Esophagus squamous epithelium (tissue), 4 donors: ENCODE data around the gene NR2E1.

Experiments
- POLR2A ChIP-seq, 4 donors: fragments of 450-650 bp; IDR thresholded peaks; one replicate each; pipeline ENCODE4 v1.6.1; 2017; ENCODE audit warnings: antibody characterized with exemption in 4 of 4, mild to moderate bottlenecking in 4 of 4, moderate library complexity in 3 of 4
- TF ChIP-seq, protein P1 (sequence below), 6 experiments: fragments of 450-650 bp in 4 of 6; fragments of 200-600 bp in 2 of 6; sonication (generic) in 2 of 6; IDR thresholded peaks; one replicate each; pipeline ENCODE4 v1.5.1; 2016 to 2019; ENCODE audit warnings: antibody characterized with exemption in 6 of 6, mild to moderate bottlenecking in 4 of 6, moderate library complexity in 4 of 6

DNA sequence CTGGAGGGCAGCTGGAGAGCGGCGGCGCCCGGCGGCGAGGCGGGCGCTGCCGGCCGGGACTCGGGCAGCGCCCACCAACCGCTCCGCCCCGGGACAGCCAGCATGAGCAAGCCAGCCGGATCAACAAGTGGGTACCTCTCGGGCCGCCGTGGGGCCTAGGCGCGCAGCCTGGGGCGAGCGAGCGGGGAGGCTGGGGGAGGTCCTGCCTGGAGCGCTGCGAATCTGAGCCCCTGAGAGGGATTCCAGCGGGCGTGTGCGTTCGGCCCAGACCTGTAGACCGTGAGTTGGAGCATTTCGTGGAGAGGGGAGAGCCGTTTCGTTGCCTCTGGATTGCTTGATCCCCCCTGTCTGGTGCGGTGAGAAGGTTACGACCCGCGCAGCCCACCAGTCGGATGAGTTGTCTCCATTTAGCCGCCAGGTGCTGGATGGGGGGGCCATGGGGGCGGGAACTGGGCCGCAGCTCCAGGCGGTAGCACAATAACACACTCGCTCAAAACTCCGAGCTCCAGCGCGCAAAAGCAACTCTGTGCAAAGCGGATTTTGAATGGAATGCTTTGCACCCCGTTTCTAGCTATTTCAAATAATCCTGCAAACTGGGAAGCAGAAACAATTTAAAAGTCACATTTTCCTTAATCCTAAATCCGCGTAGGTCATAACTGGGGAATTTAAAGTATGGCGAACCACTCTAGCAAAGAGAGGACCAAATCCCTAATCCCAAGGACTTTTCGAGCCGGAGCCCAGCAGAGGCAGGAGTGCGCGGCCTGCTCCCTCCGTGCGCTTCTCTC, 1.0 kb downstream of the NR2E1 start:
- TF ChIP-seq POLR2A (IDR thresholded peaks at IDR 0.05): no peak
- TF ChIP-seq, protein P1, sequence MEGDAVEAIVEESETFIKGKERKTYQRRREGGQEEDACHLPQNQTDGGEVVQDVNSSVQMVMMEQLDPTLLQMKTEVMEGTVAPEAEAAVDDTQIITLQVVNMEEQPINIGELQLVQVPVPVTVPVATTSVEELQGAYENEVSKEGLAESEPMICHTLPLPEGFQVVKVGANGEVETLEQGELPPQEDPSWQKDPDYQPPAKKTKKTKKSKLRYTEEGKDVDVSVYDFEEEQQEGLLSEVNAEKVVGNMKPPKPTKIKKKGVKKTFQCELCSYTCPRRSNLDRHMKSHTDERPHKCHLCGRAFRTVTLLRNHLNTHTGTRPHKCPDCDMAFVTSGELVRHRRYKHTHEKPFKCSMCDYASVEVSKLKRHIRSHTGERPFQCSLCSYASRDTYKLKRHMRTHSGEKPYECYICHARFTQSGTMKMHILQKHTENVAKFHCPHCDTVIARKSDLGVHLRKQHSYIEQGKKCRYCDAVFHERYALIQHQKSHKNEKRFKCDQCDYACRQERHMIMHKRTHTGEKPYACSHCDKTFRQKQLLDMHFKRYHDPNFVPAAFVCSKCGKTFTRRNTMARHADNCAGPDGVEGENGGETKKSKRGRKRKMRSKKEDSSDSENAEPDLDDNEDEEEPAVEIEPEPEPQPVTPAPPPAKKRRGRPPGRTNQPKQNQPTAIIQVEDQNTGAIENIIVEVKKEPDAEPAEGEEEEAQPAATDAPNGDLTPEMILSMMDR (IDR thresholded peaks at IDR 0.05): no peak
